Stimulated activated CD8-positive, alpha-beta memory T cell treated with anti-CD3 and anti-CD28 coated beads, Interleukin-15, amount 100 ng/mL, for 24 hours (primary cell): ENCODE data around the gene AHCYL1.

Experiments
- DNase-seq: peaks from one replicate; pipeline ENCODE4 v3.0.0-alpha.2; 2020; ENCODE audit warnings: low read depth

AHCYL1 gene

DNA sequence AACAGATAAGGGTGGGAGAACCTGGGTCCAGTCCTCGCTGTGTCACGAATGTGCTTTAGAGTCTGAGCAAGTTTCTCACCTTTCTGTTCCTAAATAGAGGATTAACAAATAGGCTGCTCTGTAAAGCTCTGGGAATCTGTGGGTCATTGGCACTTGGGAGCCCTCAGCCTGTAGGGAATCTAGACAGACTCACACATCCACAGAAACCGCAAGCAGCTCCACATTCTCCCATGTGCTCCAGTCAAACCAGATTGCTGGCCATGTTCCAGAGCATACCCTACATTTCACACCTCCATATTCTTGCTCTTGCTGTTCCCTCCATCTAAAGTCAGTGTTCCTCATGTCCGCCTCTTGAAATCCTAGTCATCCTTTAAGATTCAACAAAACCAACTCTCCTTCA lies 7.8 kb upstream of the AHCYL1 start:
- no peak for DNase-seq

DNA sequence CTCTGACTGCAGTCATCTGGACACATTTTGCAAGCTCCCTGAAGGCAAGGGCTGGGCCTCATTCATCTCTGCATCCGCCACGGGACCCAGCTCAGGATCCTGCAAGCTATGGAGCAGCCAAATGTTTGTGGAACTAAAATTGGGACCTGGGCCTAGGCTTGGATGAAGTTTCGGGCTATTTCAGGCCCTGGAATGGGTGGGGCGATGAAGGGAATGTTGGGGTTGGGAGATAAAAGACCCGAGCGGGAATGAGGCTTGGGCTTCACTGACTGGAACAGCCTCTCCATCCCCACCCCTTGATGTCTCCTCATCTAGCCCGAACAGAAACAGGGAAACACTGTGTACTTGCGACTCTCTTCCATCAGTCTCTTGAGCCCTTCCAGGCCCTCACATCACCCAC lies 7.3 kb upstream of the AHCYL1 start:
- DNase-seq: no peak

DNA sequence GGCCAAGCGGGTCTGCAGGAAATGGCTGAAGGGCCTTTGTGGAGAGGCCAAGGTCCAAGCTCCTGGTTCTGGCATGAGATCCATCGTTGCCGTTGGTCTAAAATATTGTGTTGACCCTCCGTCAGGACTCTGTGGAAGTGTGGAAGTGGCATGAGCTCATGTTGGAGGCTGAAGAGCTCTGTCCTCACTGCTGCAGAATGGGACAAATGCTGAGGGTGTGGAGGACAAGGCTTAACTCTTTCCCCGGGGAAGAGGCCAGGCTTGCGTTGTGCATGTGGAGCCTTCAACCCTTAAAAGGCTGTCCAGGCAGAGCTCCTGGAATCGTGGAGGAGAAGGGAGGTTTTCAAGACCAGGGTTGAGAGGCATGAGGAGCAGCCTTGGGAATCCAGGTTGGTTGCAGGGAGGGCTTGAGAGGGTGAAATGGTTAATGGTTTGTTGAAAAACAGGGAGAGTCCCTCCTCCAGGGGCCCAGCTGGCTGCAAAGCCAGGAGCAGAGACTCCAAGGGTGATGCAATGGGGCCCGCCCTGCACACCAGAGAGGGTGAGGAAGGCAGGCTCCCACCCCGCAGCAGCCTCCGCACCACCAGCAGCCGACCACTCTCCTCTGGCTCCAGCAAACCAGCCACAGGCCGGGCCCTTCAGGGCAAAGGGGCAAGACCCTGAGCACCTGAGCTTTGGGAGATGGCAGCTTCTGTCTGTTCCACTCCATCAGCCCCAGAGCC lies 6.7 kb upstream of the AHCYL1 start:
- no peak for DNase-seq

- no peak for DNase-seq
Measured at GRCh38 chr1:109978761-109979488, 5.6 kb upstream of the AHCYL1 start.

GRCh38 chr1:109979489-109980091 lies 5.0 kb upstream of the AHCYL1 start:
- no peak for DNase-seq

GRCh38 chr1:109980324-109981003 lies 4.1 kb upstream of the AHCYL1 start:
- DNase-seq: no peak

DNA sequence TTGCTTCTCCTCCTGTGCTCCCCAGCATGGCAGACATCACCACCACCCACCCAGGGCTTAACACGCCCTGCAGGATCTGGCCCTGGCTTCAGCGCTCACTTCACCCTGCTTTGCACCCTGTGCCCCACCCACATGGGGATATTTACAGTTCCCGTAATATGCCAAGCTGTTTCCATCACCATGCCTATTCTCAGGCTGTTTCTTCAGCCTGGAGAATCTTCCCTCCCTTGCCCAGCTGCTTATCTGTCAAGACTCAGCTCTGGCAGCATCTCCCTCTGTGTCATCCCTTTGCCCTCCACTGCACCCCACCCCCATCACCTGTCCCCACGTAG lies 3.6 kb upstream of the AHCYL1 start:
- no peak for DNase-seq

- no peak for DNase-seq
Measured at GRCh38 chr1:109983380-109984189, 980 bp upstream of the AHCYL1 start.

- no peak for DNase-seq
Measured at GRCh38 chr1:109984190-109984455, 442 bp upstream of the AHCYL1 start.

DNA sequence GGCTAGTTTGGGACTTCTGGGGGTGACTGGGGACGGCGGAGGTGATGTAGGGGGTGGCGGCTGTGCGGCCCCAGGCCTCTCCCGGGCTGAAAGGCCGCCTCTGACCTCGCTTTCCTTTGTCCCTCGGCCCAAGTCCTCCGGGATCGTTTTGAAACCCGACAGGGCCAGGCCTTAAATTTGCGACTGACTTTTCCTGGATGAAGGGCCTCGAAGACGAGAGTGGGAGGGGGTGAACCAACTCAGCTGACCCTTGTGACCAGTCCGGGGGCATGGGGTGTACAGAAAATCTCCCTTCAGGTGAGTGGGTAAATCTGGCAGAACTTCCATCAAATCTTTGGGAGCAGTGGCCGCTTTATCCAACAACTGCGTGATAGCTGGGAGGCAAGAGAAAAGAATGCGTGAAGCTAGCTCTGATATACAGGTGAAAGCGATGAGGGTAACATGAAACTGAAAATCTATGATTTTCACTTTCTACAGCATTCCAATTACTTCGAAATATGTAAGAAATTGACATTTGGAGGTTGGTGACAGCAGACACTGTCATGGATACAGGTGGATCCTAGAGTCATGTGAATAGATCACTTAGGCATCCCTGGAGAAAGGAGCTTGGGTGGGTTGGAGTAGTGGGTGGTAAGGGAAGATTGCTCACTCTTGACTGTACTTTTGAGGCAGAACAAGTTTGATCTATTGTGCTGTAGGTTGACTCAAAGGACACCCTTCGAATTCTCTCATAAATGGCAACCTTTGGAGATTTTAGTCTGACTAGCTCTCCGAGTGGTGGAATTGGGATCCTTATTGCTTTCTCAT lies 885 bp downstream of the AHCYL1 start:
- DNase-seq: no peak

DNA sequence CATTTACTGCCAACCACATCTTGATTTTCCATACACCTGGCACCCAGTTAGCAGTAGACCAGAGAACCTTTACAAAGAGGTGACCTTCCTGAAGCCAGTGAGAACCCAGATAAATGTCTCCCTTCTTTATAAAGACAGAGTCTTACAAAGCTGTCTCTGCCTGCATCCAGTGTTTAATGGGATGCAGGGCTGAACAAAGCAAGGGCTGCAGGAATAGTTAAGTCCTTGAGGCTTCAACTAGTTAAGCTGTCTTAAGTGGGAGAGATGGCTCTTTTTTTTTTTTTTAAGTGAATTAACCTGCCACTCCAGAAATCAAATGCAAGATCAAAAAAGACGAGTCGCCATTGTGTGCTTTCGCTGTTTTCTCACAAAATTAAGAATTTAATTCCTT lies 1.5 kb downstream of the AHCYL1 start:
- DNase-seq: no peak

GRCh38 chr1:109988349-109988914 lies 3.9 kb downstream of the AHCYL1 start:
- no peak for DNase-seq

- DNase-seq: no peak
Measured at GRCh38 chr1:109989506-109990301, 5.1 kb downstream of the AHCYL1 start.

GRCh38 chr1:109990302-109990653 lies 5.7 kb downstream of the AHCYL1 start:
- no peak for DNase-seq

GRCh38 chr1:109991400-109991925 lies 6.9 kb downstream of the AHCYL1 start:
- DNase-seq: no peak

DNA sequence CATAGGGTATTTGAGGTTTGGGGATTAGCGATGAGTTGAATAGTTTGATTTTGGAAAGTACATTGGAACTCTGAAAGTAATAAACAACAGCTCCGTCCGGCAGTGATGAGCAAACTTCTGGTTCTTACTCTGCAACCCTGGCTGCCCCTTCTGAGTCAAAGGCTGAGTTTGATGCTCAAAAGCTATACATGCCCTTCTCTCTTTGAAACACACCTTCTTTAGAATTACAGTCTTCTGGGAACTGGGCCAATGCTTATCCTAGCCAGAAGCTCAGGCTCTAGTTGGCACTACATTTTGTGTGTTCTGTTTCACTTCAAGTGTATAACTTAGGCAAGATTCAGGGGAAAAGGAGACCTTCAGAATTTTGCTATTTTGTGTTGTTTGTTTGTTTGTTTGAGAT lies 9.3 kb downstream of the AHCYL1 start:
- no peak for DNase-seq

DNA sequence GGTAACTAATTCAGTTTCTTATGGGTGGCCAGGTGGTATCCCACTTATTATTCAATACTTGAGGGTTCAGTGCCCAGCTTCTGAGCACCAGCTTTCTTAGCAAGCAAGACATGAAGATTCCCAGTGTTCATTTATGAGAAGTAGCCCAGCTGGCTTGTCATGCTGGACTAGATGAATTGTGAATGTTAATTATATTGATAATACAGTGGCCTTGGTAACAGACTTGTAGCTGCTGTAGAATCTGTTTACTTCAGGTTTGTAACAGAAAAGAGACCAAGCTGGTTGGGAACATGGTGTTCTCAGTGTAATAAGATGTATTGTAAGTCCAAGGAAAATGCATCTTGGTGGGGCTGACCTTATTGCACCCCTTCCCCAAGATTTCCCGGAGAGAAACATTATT lies 10.1 kb downstream of the AHCYL1 start:
- DNase-seq: no peak

- no peak for DNase-seq
Measured at GRCh38 chr1:109995536-109995935, 11.0 kb downstream of the AHCYL1 start.

DNA sequence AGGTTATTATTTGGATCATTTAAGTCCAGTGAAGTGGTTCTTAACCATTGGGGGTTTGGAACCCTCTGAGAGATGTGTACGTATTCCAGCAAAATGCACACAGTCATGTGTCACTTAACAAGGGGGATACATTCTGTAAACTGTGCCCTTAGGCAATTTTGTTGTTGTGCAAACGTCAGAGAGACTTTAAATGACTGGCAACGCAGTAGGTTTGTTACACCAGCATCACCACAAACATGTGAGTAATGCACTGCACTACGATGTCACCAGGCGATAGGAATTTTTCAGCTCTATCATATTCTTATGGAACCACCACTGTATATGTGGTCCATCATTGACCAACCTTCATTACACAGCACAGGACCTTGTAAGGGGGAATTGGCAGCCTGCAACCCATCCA lies 11.9 kb downstream of the AHCYL1 start:
- DNase-seq: no peak

GRCh38 chr1:109997204-109997866 lies 12.8 kb downstream of the AHCYL1 start:
- DNase-seq: no peak
